ENCODE data around the gene WFDC1.

Gene WFDC1

GRCh38 chr16:84294531-84295142 is at the start of gene WFDC1:
Gene WFDC1, plus strand, starts transcription at chr16:84294878. Its CDS starts 94 bp downstream, at chr16:84294972.
- DNase-seq: no peak

DNA sequence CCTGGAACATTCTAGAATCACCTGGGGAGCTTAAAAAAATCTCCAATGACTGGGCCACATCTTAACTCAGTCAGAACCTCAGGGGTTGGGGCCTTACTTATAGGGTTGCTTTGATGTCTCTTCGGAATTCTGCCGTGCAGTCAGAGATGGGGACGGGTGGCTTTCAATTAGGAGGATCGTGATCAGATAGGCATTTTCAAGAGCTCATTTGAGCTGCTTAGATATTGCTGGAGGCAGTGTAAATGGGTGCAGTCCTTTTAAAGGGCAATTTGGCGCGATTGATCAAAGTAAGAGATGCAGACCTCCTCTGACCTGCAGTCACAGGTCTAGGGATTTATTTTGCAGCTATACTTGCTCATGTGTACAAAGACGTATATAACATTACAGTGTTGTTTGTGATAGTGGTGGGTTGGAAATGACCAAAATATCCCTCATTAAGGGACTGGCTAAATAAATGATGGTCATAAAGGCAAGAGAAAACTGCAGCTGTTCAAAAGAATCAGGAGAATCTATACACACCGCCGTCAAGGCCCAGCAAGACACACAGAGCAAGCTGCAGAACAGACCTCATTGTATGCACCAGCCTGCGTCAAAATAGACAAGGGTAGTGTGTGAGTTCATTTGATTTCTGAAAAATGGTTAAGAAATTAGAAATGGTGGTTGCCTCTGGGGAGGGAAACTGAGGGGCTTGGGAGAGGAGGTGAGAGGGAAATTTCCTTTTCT is 48.6 kb upstream of the WFDC1 start:
- no peak for DNase-seq

- DNase-seq: no peak
Observed at GRCh38 chr16:84246679-84247077, 48.0 kb upstream of the WFDC1 start.

DNA sequence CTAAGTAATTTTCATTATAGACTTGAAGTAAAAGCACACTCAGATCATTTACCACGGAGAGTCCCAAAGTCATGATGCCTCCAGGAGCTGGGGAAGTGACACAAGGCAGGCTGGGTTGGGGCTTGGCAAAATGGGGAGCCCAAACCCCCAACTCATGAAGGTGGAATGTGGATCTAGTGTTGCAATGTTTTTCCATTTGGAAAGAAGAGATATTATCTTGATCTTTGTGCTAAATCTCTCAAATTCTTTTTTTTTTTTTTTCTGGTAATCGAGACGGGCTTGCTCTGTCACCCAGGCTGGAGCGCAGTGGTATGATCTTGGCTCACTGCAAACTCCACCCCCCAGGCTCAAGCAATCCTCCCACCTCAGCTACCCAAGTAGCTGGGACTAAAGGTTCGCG is 47.3 kb upstream of the WFDC1 start:
- DNase-seq: no peak

GRCh38 chr16:84247844-84248243 is 46.8 kb upstream of the WFDC1 start:
- DNase-seq: no peak

GRCh38 chr16:84252184-84252583 is 42.5 kb upstream of the WFDC1 start:
- no peak for DNase-seq

DNA sequence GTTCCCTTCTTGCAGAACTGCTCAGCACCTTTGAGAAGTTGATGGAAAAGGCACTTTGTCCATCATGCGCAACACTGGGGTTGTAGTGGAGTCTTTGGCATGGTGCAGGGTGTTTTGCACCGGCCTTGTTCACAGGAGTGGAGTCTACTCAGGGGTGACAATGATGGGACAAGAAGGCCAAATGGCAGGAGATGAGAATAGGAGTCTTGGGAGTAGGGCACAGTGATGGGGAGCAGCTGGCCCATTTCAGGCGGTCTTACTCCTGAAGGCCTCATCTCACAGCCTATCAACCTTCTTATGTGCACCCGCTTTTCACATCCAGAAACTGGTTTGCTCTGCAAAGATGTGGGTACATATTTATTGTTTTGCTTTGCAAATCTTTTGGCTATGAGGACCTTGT is 41.5 kb upstream of the WFDC1 start:
- no peak for DNase-seq

- DNase-seq: no peak
Observed at GRCh38 chr16:84254062-84254461, 40.6 kb upstream of the WFDC1 start.

GRCh38 chr16:84255050-84255810 is 39.4 kb upstream of the WFDC1 start:
- no peak for DNase-seq

DNA sequence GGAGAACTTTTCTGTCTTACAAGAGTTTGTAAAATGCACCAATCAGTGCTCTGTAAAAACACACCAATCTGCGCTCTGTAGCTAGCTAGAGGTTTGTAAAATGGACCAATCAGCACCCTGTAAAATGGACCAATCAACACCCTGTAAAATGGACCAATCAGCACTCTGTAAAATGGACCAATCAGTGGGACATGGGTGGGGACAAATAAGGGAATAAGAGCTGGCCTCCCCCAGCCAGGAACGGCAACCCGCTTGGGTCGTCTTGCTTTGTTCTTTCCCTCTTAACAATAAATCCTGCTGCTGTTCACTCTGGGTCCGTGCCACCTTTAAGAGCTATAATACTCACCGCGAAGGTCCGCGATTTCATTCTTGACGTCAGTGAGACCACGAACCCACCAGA is 36.4 kb upstream of the WFDC1 start:
- DNase-seq: no peak

DNA sequence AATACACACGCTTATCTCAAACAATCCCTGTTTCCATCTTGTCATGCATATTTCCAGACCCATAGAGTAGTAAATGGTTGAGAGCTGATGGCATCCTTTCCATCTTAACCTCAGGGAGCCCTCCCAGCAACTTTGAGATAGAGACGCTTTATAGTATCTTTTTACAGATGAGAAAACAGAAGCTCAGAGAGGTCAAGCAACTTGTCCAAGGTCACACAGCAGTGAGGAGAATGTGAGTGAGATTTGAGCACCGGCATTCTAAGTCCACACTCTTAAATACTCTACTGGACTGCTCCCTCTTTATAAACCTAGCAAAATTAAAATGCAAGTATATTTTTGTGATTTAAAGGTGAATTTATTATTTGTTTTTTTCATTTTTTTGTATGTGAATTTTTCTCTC is 35.0 kb upstream of the WFDC1 start:
- no peak for DNase-seq

GRCh38 chr16:84260766-84261554 is 33.7 kb upstream of the WFDC1 start:
- no peak for DNase-seq

DNA sequence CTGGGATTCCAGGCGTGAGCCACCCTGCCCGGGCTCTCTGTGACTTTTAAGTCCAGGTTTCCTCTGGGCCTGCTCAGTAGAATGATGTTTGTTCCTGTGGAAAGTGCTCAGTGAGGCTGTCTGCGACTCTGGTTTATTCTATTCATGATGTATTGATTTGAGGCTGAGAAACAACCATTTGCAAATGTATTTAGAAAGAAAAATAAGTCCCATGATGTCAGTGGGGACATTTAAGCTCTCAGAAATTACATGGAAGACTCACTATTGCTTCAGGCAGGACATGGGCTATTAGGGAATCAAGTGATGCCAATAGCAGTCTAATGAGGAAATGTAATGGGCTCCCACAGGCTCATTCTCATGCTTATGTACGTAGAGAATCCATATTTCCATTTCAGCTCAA is 32.6 kb upstream of the WFDC1 start:
- no peak for DNase-seq

DNA sequence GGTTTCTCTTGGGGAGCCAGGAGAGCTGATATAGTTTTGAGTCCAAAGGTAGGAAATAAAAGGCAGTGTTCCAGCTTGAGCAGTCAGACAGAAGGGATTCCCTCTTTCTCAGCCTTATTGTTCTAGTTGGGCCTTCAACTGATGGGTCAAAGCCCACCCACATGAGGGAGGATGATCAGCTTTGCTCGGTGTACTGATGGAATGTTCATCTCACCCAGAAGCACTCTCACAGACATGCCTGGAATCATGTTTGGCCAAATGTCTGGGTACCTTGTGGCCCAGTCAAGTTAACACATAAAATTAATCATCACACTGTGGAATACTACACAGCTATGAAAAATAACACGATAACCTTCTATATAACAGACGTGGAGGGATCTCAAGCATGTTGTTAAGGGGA is 31.7 kb upstream of the WFDC1 start:
- DNase-seq: no peak

- no peak for DNase-seq
Observed at GRCh38 chr16:84266451-84266850, 28.2 kb upstream of the WFDC1 start.

DNA sequence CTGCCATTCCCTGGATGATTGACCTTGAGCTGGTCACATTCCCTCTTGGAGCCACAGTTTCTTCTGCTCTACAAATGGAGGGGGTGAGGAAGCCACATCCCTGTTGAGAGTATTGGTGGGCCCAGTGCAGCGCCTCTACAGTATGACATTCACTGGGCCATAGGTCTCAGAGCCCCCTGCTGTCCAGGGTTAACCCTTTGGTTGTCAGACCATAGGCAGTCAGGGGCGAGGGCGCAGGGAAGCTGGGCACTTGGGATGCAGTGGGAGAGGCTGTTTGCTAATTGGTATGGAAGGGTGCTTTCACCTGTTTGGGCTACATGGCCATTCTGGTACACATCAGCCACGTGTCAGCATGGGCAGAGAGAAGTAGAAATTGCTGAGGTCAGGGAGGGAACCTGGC is 27.3 kb upstream of the WFDC1 start:
- no peak for DNase-seq

- DNase-seq: no peak
Observed at GRCh38 chr16:84268291-84269040, 26.2 kb upstream of the WFDC1 start.

DNA sequence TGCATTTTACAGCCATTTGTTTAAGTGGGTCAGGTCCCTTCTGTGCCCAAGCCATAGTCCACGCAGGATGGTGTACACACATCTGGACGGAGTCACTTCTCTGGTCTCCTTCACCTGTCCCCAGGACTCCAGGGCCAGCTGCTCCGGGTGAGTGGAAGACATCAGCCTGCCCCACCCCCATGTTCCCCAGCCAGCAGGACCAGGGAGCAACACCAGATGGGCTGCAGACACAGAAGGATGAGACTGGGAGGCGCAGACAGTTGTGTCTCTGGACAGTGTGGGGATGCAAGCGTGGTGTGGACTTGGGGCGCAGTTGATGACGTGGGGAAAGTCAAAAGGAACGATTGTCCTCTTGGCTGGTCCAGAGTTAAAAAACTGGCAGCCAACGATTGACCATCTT is 24.6 kb upstream of the WFDC1 start:
- no peak for DNase-seq

- no peak for DNase-seq
Observed at GRCh38 chr16:84270531-84270930, 24.1 kb upstream of the WFDC1 start.

GRCh38 chr16:84271037-84271436 is 23.6 kb upstream of the WFDC1 start:
- no peak for DNase-seq

GRCh38 chr16:84271866-84272265 is 22.8 kb upstream of the WFDC1 start:
- DNase-seq: no peak

- DNase-seq: no peak
Observed at GRCh38 chr16:84272740-84273320, 21.8 kb upstream of the WFDC1 start.

Measured in NCI-H1048 (cell line).